KMS-11 (cell line): ENCODE measurements around the gene POLQ.

ENCODE experiments used
- H2AFZ ChIP-seq: fragments of 200-600 bp; sonication (generic); 2 replicates; pipeline ENCODE4 v1.6.1; 2016; ENCODE audit warnings: antibody characterized with exemption, mixed run types, low read depth
- H3K27ac ChIP-seq: fragments of 200-600 bp; sonication (generic); 2 replicates; pipeline ENCODE4 v1.6.1; 2016; ENCODE audit warnings: mild to moderate bottlenecking, mixed run types
- H3K27me3 ChIP-seq: fragments of 200-600 bp; sonication (generic); 2 replicates; pipeline ENCODE4 v1.6.1; 2017; ENCODE audit warnings: mild to moderate bottlenecking, low read depth, mixed run types, moderate library complexity; ENCODE audit not compliant: insufficient read depth
- H3K36me3 ChIP-seq: fragments of 200-600 bp; sonication (generic); 2 replicates; pipeline ENCODE4 v1.6.1; 2017; ENCODE audit warnings: mild to moderate bottlenecking, mixed run types; ENCODE audit not compliant: insufficient read depth
- H3K4me1 ChIP-seq: fragments of 200-600 bp; sonication (generic); 2 replicates; pipeline ENCODE4 v1.6.1; 2016; ENCODE audit warnings: mild to moderate bottlenecking, low read depth, mixed run types; ENCODE audit not compliant: poor library complexity, severe bottlenecking
- H3K4me2 ChIP-seq: fragments of 200-600 bp; sonication (generic); 2 replicates; pipeline ENCODE4 v1.7.0; 2016; ENCODE audit warnings: mild to moderate bottlenecking, mixed run types
- H3K4me3 ChIP-seq: fragments of 200-600 bp; sonication (generic); IDR thresholded peaks from 2 replicates; pipeline ENCODE4 v1.6.1; 2017; ENCODE audit warnings: low read depth, low read length, mixed read lengths; ENCODE audit not compliant: insufficient read depth
- H3K79me2 ChIP-seq: fragments of 200-600 bp; sonication (generic); 2 replicates; pipeline ENCODE4 v1.6.1; 2016; ENCODE audit warnings: low read depth, mixed run types; ENCODE audit not compliant: insufficient read depth
- H3K9ac ChIP-seq: fragments of 200-600 bp; sonication (generic); 2 replicates; pipeline ENCODE4 v1.6.1; 2016; ENCODE audit warnings: mild to moderate bottlenecking, mixed run types
- H4K20me1 ChIP-seq: fragments of 200-600 bp; sonication (generic); 2 replicates; pipeline ENCODE4 v1.6.1; 2016; ENCODE audit warnings: mild to moderate bottlenecking, mixed run types; ENCODE audit not compliant: insufficient read depth
- TF ChIP-seq, protein P1 (sequence below): fragments of 200-600 bp; sonication (generic); conservative IDR thresholded peaks from 2 replicates; pipeline ENCODE4 v1.6.1; 2017; ENCODE audit warnings: low read depth, mild to moderate bottlenecking, antibody characterized with exemption, low read length, moderate library complexity, mixed read lengths

Gene POLQ

DNA sequence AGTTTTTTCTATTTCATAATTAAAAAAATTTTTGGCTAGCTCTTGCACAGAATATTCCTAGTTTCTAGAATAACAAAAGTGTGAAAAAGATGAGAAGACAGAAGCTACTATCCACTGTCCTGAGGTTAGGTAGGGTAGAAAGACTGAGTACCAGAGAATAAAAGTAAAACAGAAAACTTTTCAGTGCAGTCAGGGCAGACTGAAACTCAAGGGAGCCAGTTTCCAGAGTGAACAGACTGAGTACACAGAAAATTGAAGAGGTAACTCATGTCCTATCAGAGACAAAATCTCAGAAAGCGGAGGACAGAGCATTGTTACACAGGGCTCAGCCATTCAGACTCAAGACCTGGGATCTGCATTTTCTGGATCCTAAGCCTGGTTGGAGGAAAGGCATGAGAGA, 38.6 kb upstream of the POLQ start:
- no peaks in the 10 kb centered on the region for H3K79me2 ChIP-seq
- no peak overlapping the region for H3K4me3 ChIP-seq
- no peak overlapping the region for H3K9ac ChIP-seq
- H3K27me3 ChIP-seq = no peaks in the 10 kb centered on the region
- no peaks in the 10 kb centered on the region for H3K36me3 ChIP-seq
- H3K4me2 ChIP-seq = no peak overlapping the region
- H3K27ac ChIP-seq = no peak overlapping the region
- H4K20me1 ChIP-seq = no peaks in the 10 kb centered on the region
- H3K4me1 ChIP-seq = no peaks in the 10 kb centered on the region
- no peak overlapping the region for H2AFZ ChIP-seq
- TF ChIP-seq, protein P1, sequence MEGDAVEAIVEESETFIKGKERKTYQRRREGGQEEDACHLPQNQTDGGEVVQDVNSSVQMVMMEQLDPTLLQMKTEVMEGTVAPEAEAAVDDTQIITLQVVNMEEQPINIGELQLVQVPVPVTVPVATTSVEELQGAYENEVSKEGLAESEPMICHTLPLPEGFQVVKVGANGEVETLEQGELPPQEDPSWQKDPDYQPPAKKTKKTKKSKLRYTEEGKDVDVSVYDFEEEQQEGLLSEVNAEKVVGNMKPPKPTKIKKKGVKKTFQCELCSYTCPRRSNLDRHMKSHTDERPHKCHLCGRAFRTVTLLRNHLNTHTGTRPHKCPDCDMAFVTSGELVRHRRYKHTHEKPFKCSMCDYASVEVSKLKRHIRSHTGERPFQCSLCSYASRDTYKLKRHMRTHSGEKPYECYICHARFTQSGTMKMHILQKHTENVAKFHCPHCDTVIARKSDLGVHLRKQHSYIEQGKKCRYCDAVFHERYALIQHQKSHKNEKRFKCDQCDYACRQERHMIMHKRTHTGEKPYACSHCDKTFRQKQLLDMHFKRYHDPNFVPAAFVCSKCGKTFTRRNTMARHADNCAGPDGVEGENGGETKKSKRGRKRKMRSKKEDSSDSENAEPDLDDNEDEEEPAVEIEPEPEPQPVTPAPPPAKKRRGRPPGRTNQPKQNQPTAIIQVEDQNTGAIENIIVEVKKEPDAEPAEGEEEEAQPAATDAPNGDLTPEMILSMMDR = no peak

DNA sequence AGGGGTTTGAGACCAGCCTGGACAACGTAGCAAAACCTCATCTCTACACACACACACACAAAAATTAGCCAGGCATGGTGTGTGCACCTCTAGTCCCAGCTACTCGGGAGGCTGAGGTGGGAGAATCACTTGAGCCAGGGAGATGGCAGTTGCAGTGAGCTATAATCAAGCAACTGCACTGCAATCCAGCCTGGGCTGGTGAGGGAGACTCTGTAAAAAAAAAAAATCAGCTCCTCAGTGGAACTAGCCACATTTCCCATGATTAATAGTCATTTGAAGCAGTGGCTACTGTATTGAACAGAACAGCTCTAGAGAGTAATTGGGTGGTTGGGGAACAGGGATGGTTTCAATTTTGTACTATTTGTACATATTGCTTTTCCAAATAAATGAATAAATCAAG, 35.9 kb upstream of the POLQ start:
- Histone ChIP-seq H3K4me1 (no peaks in the 10 kb centered on the region), H3K27ac (no peak overlapping the region), H4K20me1 (no peaks in the 10 kb centered on the region), H3K36me3 (no peaks in the 10 kb centered on the region), H3K9ac (no peak overlapping the region), H2AFZ (no peak overlapping the region), H3K4me3 (no peak overlapping the region), H3K4me2 (no peak overlapping the region), H3K79me2 (no peaks in the 10 kb centered on the region), H3K27me3 (no peaks in the 10 kb centered on the region)
- TF ChIP-seq, protein P1 = no peak

GRCh38 chr3:121574449-121574848, 28.7 kb upstream of the POLQ start:
- Histone ChIP-seq H3K4me2 (no peak overlapping the region), H3K9ac (no peak overlapping the region), H3K27me3 (no peaks in the 10 kb centered on the region), H3K36me3 (no peaks in the 10 kb centered on the region), H4K20me1 (no peaks in the 10 kb centered on the region), H3K4me3 (no peak overlapping the region), H3K4me1 (no peaks in the 10 kb centered on the region), H3K79me2 (no peaks in the 10 kb centered on the region), H3K27ac (no peak overlapping the region), H2AFZ (no peak overlapping the region)
- TF ChIP-seq, protein P1 = no peak

- H3K27ac ChIP-seq = no peak within 1 kb of the TSS
These were observed 21.9 kb upstream of the POLQ start, which contains the start of gene ARGFX for GRCh38 chr3:121567649-121568048. ARGFX (plus strand) TSS chr3:121567949; CDS start chr3:121570714, 2,765 bp downstream.

More at GRCh38 chr3:121567649-121568048, 21.9 kb upstream of the POLQ start, which contains the start of gene ARGFX:
- Histone ChIP-seq H3K4me1 (no peaks in the 10 kb centered on the region), H3K27me3 (no peaks in the 10 kb centered on the region), H2AFZ (no peak within 1 kb of the TSS), H3K79me2 (no peaks in the 10 kb centered on the region), H3K4me2 (no peak within 1 kb of the TSS), H3K36me3 (no peaks in the 10 kb centered on the region), H3K9ac (no peak within 1 kb of the TSS), H4K20me1 (no peaks in the 10 kb centered on the region), H3K4me3 (no peak within 1 kb of the TSS)
- TF ChIP-seq, protein P1 = no peak
